HepG2 (cell line): ENCODE results near the gene PPY. TPM values are rescaled to one million over a fixed set of nuclear protein-coding genes. Genes with fewer than 3 reads are reported as not detected.

Experiments
- AHR ChIP-seq: IDR thresholded peaks from 2 replicates; pipeline ENCODE4 v1.6.1; 2018; ENCODE audit warnings: missing genetic modification reagents, missing compliant biosample characterization
- ARID5B ChIP-seq: IDR thresholded peaks from 2 replicates; pipeline ENCODE4 v1.4.0; 2020; ENCODE audit warnings: mild to moderate bottlenecking, missing genetic modification reagents
- ASH2L ChIP-seq: fragments of 300-600, 200-600 bp; sonication (generic); IDR thresholded peaks from 2 replicates; pipeline ENCODE4 v1.7.0; 2017; ENCODE audit warnings: low read depth, mild to moderate bottlenecking, moderate library complexity, mixed read lengths, low read length; ENCODE audit not compliant: insufficient read length
- CEBPB ChIP-seq: IDR thresholded peaks from 2 replicates; pipeline ENCODE4 v1.6.1; 2011; ENCODE audit warnings: low read depth, low read length, improper control_type of control experiment, borderline replicate concordance
- ESRRA ChIP-seq: sonication (generic); formaldehyde crosslinking; IDR thresholded peaks from 2 replicates; pipeline ENCODE4 v1.5.1; 2020; ENCODE audit warnings: mild to moderate bottlenecking, low read depth, missing genetic modification reagents
- GATAD2A ChIP-seq: IDR thresholded peaks from 2 replicates; pipeline ENCODE4 v1.6.1; 2016
- HDAC6 ChIP-seq: fragments of 200-600 bp; sonication (generic); IDR thresholded peaks from 2 replicates; pipeline ENCODE4 v1.7.0; 2017; ENCODE audit warnings: mild to moderate bottlenecking, antibody characterized with exemption, low read length, low read depth
- HNF4A ChIP-seq: sonication (generic); formaldehyde crosslinking; IDR thresholded peaks from 2 replicates; pipeline ENCODE4 v1.4.0; 2020; ENCODE audit warnings: missing genetic modification reagents
- HNRNPK ChIP-seq: fragments of 200-400 bp; formaldehyde crosslinking; IDR thresholded peaks from 2 replicates; pipeline ENCODE4 v1.6.1; 2018; ENCODE audit warnings: low read length, low read depth, moderate library complexity, mild to moderate bottlenecking; ENCODE audit not compliant: poor library complexity, severe bottlenecking
- HOXA9 ChIP-seq: sonication (generic); formaldehyde crosslinking; IDR thresholded peaks from 2 replicates; pipeline ENCODE4 v1.8.1; 2022; ENCODE audit warnings: missing genetic modification reagents, mild to moderate bottlenecking, moderate library complexity, borderline replicate concordance
- JUND ChIP-seq: sonication (generic); formaldehyde crosslinking; IDR thresholded peaks from 2 replicates; pipeline ENCODE4 v1.8.0; 2022; ENCODE audit warnings: mild to moderate bottlenecking, missing genetic modification reagents
- KLF16 ChIP-seq, 2 experiments: sonication (generic) in 1 of 2; formaldehyde crosslinking in 1 of 2; IDR thresholded peaks; 2 replicates each; pipeline versions ENCODE4 v1.6.1 to v1.8.0; 2016 to 2023; ENCODE audit warnings: missing genetic modification reagents in 2 of 2, missing compliant biosample characterization in 1 of 2
- LCORL ChIP-seq, 2 experiments: fragments of 450-650 bp in 1 of 2; sonication (generic) in 1 of 2; formaldehyde crosslinking in 1 of 2; IDR thresholded peaks; 2 replicates each; pipeline versions ENCODE4 v1.5.0 to v1.6.1; 2017 to 2020; ENCODE audit warnings: antibody characterized with exemption in 1 of 2, missing genetic modification reagents in 1 of 2
- LRRFIP1 ChIP-seq: sonication (generic); formaldehyde crosslinking; conservative IDR thresholded peaks from 2 replicates; pipeline ENCODE4 v1.4.0; 2020; ENCODE audit warnings: missing genetic modification reagents
- MEF2D ChIP-seq: sonication (generic); formaldehyde crosslinking; IDR thresholded peaks from 2 replicates; pipeline ENCODE4 v1.5.1; 2020; ENCODE audit warnings: mild to moderate bottlenecking, missing genetic modification reagents
- NFATC3 ChIP-seq: sonication (generic); formaldehyde crosslinking; IDR thresholded peaks from 2 replicates; pipeline ENCODE4 v1.5.1; 2020; ENCODE audit warnings: mild to moderate bottlenecking, missing genetic modification reagents
- ONECUT2 ChIP-seq: sonication (generic); formaldehyde crosslinking; IDR thresholded peaks from 2 replicates; pipeline ENCODE4 v1.4.0; 2020; ENCODE audit warnings: missing genetic modification reagents
- PBX3 ChIP-seq: sonication (generic); formaldehyde crosslinking; IDR thresholded peaks from 2 replicates; pipeline ENCODE4 v1.8.1; 2023; ENCODE audit warnings: missing genetic modification reagents, inconsistent platforms, borderline replicate concordance
- RCOR2 ChIP-seq: IDR thresholded peaks from 2 replicates; pipeline ENCODE4 v1.6.1; 2016; ENCODE audit warnings: missing biosample characterization, missing genetic modification reagents
- SOX13 ChIP-seq, 3 experiments: fragments of 450-650 bp in 1 of 3; sonication (generic) in 1 of 3; formaldehyde crosslinking in 1 of 3; IDR thresholded peaks in 2 of 3; conservative IDR thresholded peaks in 1 of 3; 2 replicates each; pipeline versions ENCODE4 v1.5.0 to v1.6.1; 2016 to 2020; ENCODE audit warnings: antibody characterized with exemption in 1 of 3, mild to moderate bottlenecking in 1 of 3, missing compliant biosample characterization in 1 of 3, missing genetic modification reagents in 1 of 3, moderate library complexity in 1 of 3
- THYN1 ChIP-seq: sonication (generic); formaldehyde crosslinking; IDR thresholded peaks from 2 replicates; pipeline ENCODE4 v1.8.1; 2023; ENCODE audit warnings: low read depth, mild to moderate bottlenecking, moderate library complexity, missing genetic modification reagents, borderline replicate concordance
- ZBTB7B ChIP-seq: sonication (generic); formaldehyde crosslinking; IDR thresholded peaks from 2 replicates; pipeline ENCODE4 v1.4.0; 2020; ENCODE audit warnings: missing genetic modification reagents
- ZNF589 ChIP-seq: sonication (generic); formaldehyde crosslinking; conservative IDR thresholded peaks from 2 replicates; pipeline ENCODE4 v1.8.0; 2022; ENCODE audit warnings: mild to moderate bottlenecking, moderate library complexity, missing genetic modification reagents
- polyA plus RNA-seq, 8 experiments: library from polyadenylated mRNA; depleted of rRNA in 3 of 8; stranded (reverse) in 7 of 8; unstranded in 1 of 8; fragments of >200 nt; fragmentation: Illumina TruSeq in 4 of 8; extraction: Trizol in 4 of 8; gene quantifications; 2 replicates each; pipeline versions ENCODE4 v1.2.1 to v1.2.3, GENCODE V29; 2011 to 2016; ENCODE audit warnings: low read depth in 4 of 8, missing spikeins in 1 of 8, mixed read lengths in 1 of 8; ENCODE audit not compliant: insufficient read depth in 1 of 8
- total RNA-seq, 5 experiments: library from RNA; depleted of rRNA; stranded (reverse); fragments of >200 nt; fragmentation: Illumina TruSeq; extraction: Trizol; gene quantifications; 2 replicates each; pipeline ENCODE4 v1.2.3, GENCODE V29; 2016; ENCODE audit warnings: low read depth in 1 of 5

The PPY gene
- total and polyA plus RNA-seq, 2 of the 13 experiments (the other 11 are each of a cell fraction or from before 2014, with no cell fraction given) = not detected

- TF ChIP-seq ARID5B (CRISPR knock-in tag) (peak; percentile 72), ASH2L (peak; percentile 38), ONECUT2 (peak; percentile 79), ZBTB7B (CRISPR knock-in tag) (peak; percentile 57; the same call in 1 of the 2 replicates), HDAC6 (no peak), JUND (CRISPR knock-in tag) (no peak), ZNF589 (CRISPR knock-in tag) (no peak), THYN1 (CRISPR knock-in tag) (0 out of 2 replicates have a peak, but pooled peaks have one; percentile 48), NFATC3 (CRISPR knock-in tag) (no peak), ESRRA (peak; percentile 74; the same call in 1 of the 2 replicates), CEBPB (no peak), KLF16 (CRISPR knock-in tag; IDR thresholded peaks at IDR 0.05) (0 out of 4 replicates have a peak, but pooled peaks of 1 of the 2 experiments have one; percentile 27), SOX13 (IDR thresholded peaks at IDR 0.05) (no peak), SOX13 (CRISPR knock-in tag; conservative IDR thresholded peaks at IDR 0.05 in 1 of 2, IDR thresholded peaks at IDR 0.05 in 1 of 2) (peak in 1 of 2 experiments; percentile 38; a peak in 2 of 4 replicates), HNRNPK (no peak), PBX3 (CRISPR knock-in tag) (no peak), HOXA9 (CRISPR knock-in tag) (no peak), MEF2D (peak; percentile 94; the same call in 1 of the 2 replicates), GATAD2A (CRISPR knock-in tag) (peak; percentile 73), LRRFIP1 (CRISPR knock-in tag) (no peak), AHR (CRISPR knock-in tag) (no peak), RCOR2 (CRISPR knock-in tag) (0 out of 2 replicates have a peak, but pooled peaks have one; percentile 23), HNF4A (CRISPR knock-in tag) (peak; percentile 79), LCORL (IDR thresholded peaks at IDR 0.05) (0 out of 2 replicates have a peak, but pooled peaks have one; percentile 43), LCORL (CRISPR knock-in tag; IDR thresholded peaks at IDR 0.05) (0 out of 2 replicates have a peak, but pooled peaks have one; percentile 41)
These were observed 28.1 kb upstream of the PPY start (continued) for GRCh38 chr17:43970366-43970765.
